Measurements from ENCODE around the gene COL5A1.
"Not testable (repeated sequence)": the region's sequence is repeated elsewhere in the genome, so short reads cannot be mapped to it uniquely, and the experiment has no call there.

The COL5A1 gene

GRCh38 chr9:134682651-134683364 is 41.2 kb downstream of the COL5A1 start:
- no peak for ATAC-seq
- TF ChIP-seq ISL1 (CRISPR knock-in tag; IDR thresholded peaks at IDR 0.05) (no peak), ZFP30 (CRISPR knock-in tag; IDR thresholded peaks at IDR 0.05) (no peak)

- no peak for TF ChIP-seq ZNF70 (CRISPR knock-in tag; IDR thresholded peaks at IDR 0.05)
- TF ChIP-seq CREB5 (CRISPR knock-in tag; IDR thresholded peaks at IDR 0.05; ENCODE audit: low read depth): no peak
- TF ChIP-seq ZFP30 (CRISPR knock-in tag; IDR thresholded peaks at IDR 0.05): no peak
- no peak for TF ChIP-seq CSDC2 (CRISPR knock-in tag; IDR thresholded peaks at IDR 0.05)
- no peak for ATAC-seq
Observed at GRCh38 chr9:134683714-134684374, 42.2 kb downstream of the COL5A1 start.

DNA sequence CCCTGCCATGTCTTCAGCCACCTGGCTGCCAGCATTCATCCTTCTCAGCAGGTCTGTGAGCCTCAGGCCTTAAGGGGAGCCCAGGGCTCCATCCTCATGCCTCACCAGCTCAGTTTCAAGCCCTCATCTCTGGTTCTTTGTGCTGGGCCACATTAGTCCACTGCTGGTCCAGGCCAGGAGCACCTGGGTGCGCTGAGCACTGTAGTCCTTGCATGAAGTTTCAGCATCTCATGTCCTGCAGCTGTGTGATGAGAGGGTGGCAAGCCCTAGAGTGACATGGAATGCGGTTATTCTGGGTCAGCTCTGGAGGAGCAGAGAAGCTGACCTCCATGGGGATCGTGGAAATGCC is 42.7 kb downstream of the COL5A1 start:
- ATAC-seq: no peak
- TF ChIP-seq OSR1 (CRISPR knock-in tag; IDR thresholded peaks at IDR 0.05): no peak
- no peak for TF ChIP-seq CSDC2 (CRISPR knock-in tag; IDR thresholded peaks at IDR 0.05)
- TF ChIP-seq ZFP3 (CRISPR knock-in tag; IDR thresholded peaks at IDR 0.05): no peak
- no peak for TF ChIP-seq GLIS3 (CRISPR knock-in tag; IDR thresholded peaks at IDR 0.05)
- TF ChIP-seq PATZ1 (CRISPR knock-in tag; IDR thresholded peaks at IDR 0.05; ENCODE audit: borderline replicate concordance): no peak
- no peak for TF ChIP-seq ZFP30 (CRISPR knock-in tag; IDR thresholded peaks at IDR 0.05)
- TF ChIP-seq ISL1 (CRISPR knock-in tag; IDR thresholded peaks at IDR 0.05): no peak
- no peak for TF ChIP-seq PPARA (CRISPR knock-in tag; IDR thresholded peaks at IDR 0.05; ENCODE audit: borderline replicate concordance)
- TF ChIP-seq CSRNP3 (CRISPR knock-in tag; IDR thresholded peaks at IDR 0.05): no peak
- TF ChIP-seq SNAI2 (CRISPR knock-in tag; IDR thresholded peaks at IDR 0.05): no peak
- TF ChIP-seq RARB (CRISPR knock-in tag; IDR thresholded peaks at IDR 0.05): no peak
- no peak for TF ChIP-seq BACH2 (CRISPR knock-in tag; IDR thresholded peaks at IDR 0.05; ENCODE audit: borderline replicate concordance)
- TF ChIP-seq CREB5 (CRISPR knock-in tag; IDR thresholded peaks at IDR 0.05; ENCODE audit: low read depth): no peak
- TF ChIP-seq TCF4 (CRISPR knock-in tag; IDR thresholded peaks at IDR 0.05; ENCODE audit: borderline replicate concordance): no peak
- no peak for TF ChIP-seq ZNF8 (CRISPR knock-in tag; IDR thresholded peaks at IDR 0.05)
- no peak for TF ChIP-seq ARNTL (CRISPR knock-in tag; IDR thresholded peaks at IDR 0.05; ENCODE audit: borderline replicate concordance, low read depth)

DNA sequence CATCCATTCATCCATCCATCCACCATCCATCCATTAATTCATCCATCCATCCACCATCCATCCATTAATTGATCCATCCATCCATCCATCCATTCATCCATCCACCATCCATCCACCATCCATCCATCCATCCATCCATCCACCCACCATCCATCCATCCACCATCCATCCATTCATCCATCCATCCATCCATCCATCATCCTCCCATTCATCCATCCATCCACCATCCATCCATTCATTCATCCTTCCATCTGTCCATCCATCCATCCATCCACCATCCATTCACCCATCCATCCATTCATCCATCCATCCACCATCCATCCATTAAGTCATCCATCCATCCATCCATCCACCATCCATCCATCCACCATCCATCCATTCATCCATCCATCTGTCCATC is 43.3 kb downstream of the COL5A1 start:
- not testable (repeated sequence) for ATAC-seq

DNA sequence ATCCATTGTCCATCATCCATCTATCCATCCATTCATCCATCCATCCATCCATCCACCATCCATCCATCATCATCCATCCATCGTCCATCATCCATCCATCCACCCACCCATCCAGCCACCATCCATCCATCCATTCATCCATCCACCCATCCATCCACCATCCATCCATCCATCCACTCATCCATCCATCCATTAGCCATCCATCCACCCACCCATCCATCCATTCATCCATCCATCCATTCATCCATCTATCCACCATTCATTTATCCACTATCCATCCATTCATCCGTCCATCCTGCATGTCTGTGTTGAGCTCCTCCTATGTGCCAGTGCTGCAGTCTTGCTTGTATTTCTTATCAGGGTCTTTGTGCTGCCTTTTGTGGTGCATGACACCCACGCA is 44.2 kb downstream of the COL5A1 start:
- no peak for ATAC-seq
- TF ChIP-seq CSDC2 (CRISPR knock-in tag; IDR thresholded peaks at IDR 0.05): no peak
- TF ChIP-seq OSR1 (CRISPR knock-in tag; IDR thresholded peaks at IDR 0.05): no peak
- TF ChIP-seq ZFP30 (CRISPR knock-in tag; IDR thresholded peaks at IDR 0.05): no peak
- no peak for TF ChIP-seq ARNTL (CRISPR knock-in tag; IDR thresholded peaks at IDR 0.05; ENCODE audit: borderline replicate concordance, low read depth)
- no peak for TF ChIP-seq CSRNP3 (CRISPR knock-in tag; IDR thresholded peaks at IDR 0.05)
- TF ChIP-seq ZNF565 (CRISPR knock-in tag; conservative IDR thresholded peaks at IDR 0.05; ENCODE audit: low read depth): no peak
- no peak for TF ChIP-seq ZNF70 (CRISPR knock-in tag; IDR thresholded peaks at IDR 0.05)
- TF ChIP-seq TSHZ2 (CRISPR knock-in tag; IDR thresholded peaks at IDR 0.05): no peak
- TF ChIP-seq SNAI2 (CRISPR knock-in tag; IDR thresholded peaks at IDR 0.05): no peak
- no peak for TF ChIP-seq ZNF8 (CRISPR knock-in tag; IDR thresholded peaks at IDR 0.05)
- no peak for TF ChIP-seq RARB (CRISPR knock-in tag; IDR thresholded peaks at IDR 0.05)
- TF ChIP-seq TCF4 (CRISPR knock-in tag; IDR thresholded peaks at IDR 0.05; ENCODE audit: borderline replicate concordance): no peak
- no peak for TF ChIP-seq ESRRG (CRISPR knock-in tag; IDR thresholded peaks at IDR 0.05)
- TF ChIP-seq CREB5 (CRISPR knock-in tag; IDR thresholded peaks at IDR 0.05; ENCODE audit: low read depth): no peak
- TF ChIP-seq BACH2 (CRISPR knock-in tag; IDR thresholded peaks at IDR 0.05; ENCODE audit: borderline replicate concordance): no peak
- TF ChIP-seq PPARA (CRISPR knock-in tag; IDR thresholded peaks at IDR 0.05; ENCODE audit: borderline replicate concordance): no peak
- TF ChIP-seq GLIS3 (CRISPR knock-in tag; IDR thresholded peaks at IDR 0.05): no peak

Data from SK-N-SH treated with all-trans-retinoic acid at 6 μM for 48 hours (cell line).